Prostate gland (tissue), 2 donors: ENCODE results near the gene SOX1.

Source experiments
- POLR2A ChIP-seq: fragments of 450-650 bp; IDR thresholded peaks from one replicate; pipeline ENCODE4 v1.6.1; 2016; ENCODE audit warnings: antibody characterized with exemption, mild to moderate bottlenecking
- POLR2AphosphoS5 ChIP-seq: sonication (generic); formaldehyde crosslinking; IDR thresholded peaks from one replicate; pipeline ENCODE4 v1.6.1; 2017; ENCODE audit warnings: antibody characterized with exemption
- TF ChIP-seq, protein P1 (sequence below), 4 experiments: fragments of 200-600 bp in 2 of 4; fragments of 450-650 bp in 2 of 4; sonication (generic) in 2 of 4; IDR thresholded peaks; 1 replicate in 3 of 4; 2 replicates in 1 of 4; pipeline ENCODE4 v1.5.1; 2016 to 2019; ENCODE audit warnings: antibody characterized with exemption in 4 of 4, mild to moderate bottlenecking in 2 of 4, moderate library complexity in 2 of 4

- TF ChIP-seq, protein P1, sequence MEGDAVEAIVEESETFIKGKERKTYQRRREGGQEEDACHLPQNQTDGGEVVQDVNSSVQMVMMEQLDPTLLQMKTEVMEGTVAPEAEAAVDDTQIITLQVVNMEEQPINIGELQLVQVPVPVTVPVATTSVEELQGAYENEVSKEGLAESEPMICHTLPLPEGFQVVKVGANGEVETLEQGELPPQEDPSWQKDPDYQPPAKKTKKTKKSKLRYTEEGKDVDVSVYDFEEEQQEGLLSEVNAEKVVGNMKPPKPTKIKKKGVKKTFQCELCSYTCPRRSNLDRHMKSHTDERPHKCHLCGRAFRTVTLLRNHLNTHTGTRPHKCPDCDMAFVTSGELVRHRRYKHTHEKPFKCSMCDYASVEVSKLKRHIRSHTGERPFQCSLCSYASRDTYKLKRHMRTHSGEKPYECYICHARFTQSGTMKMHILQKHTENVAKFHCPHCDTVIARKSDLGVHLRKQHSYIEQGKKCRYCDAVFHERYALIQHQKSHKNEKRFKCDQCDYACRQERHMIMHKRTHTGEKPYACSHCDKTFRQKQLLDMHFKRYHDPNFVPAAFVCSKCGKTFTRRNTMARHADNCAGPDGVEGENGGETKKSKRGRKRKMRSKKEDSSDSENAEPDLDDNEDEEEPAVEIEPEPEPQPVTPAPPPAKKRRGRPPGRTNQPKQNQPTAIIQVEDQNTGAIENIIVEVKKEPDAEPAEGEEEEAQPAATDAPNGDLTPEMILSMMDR (IDR thresholded peaks at IDR 0.05), result no peak
- TF ChIP-seq POLR2A (no peak), POLR2AphosphoS5 (no peak)
Measured at GRCh38 chr13:112055915-112056269, 11.1 kb upstream of the SOX1 start.
